A673 (cell line): ENCODE results near the gene MYO7B.

Experiments
- EZH2 ChIP-seq: fragments of 200-600 bp; sonication (generic); IDR thresholded peaks from 2 replicates; pipeline ENCODE4 v1.6.1; 2017; ENCODE audit warnings: borderline replicate concordance, low read depth, mild to moderate bottlenecking, mixed read lengths, antibody characterized with exemption, low read length; ENCODE audit not compliant: poor library complexity, severe bottlenecking
- TF ChIP-seq, protein P1 (sequence below): fragments of 300-800, 200-600 bp; sonication (generic); conservative IDR thresholded peaks from 2 replicates; pipeline ENCODE4 v1.5.1; 2017; ENCODE audit warnings: low read depth, mild to moderate bottlenecking, antibody characterized with exemption, low read length, moderate library complexity, mixed read lengths

DNA sequence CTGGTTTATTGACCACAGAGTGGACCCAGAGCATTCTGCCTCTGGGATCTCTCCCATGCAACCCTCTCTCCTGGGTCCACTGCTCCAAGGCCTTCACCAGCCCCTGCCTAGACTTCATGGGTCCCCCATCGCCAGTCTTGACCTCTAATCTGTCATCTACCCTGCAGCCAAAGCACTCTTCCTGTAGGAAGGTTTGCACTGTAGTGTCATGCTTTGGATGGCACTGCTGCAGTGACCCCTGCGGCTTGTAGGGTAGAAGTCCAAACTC lies 41.7 kb downstream of the MYO7B start:
- TF ChIP-seq, protein P1, sequence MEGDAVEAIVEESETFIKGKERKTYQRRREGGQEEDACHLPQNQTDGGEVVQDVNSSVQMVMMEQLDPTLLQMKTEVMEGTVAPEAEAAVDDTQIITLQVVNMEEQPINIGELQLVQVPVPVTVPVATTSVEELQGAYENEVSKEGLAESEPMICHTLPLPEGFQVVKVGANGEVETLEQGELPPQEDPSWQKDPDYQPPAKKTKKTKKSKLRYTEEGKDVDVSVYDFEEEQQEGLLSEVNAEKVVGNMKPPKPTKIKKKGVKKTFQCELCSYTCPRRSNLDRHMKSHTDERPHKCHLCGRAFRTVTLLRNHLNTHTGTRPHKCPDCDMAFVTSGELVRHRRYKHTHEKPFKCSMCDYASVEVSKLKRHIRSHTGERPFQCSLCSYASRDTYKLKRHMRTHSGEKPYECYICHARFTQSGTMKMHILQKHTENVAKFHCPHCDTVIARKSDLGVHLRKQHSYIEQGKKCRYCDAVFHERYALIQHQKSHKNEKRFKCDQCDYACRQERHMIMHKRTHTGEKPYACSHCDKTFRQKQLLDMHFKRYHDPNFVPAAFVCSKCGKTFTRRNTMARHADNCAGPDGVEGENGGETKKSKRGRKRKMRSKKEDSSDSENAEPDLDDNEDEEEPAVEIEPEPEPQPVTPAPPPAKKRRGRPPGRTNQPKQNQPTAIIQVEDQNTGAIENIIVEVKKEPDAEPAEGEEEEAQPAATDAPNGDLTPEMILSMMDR: no peak
- TF ChIP-seq EZH2: no peak
